Upper lobe of left lung (tissue), 4 donors: ENCODE measurements around the gene ART4.

Source experiments
- CTCF ChIP-seq, 6 experiments: fragments of 450-650 bp in 4 of 6; fragments of 200-600 bp in 2 of 6; sonication (generic) in 2 of 6; IDR thresholded peaks; one replicate each; pipeline ENCODE4 v1.5.1; 2016 to 2019; ENCODE audit warnings: antibody characterized with exemption in 6 of 6
- POLR2A ChIP-seq, 4 donors: fragments of 450-650 bp; IDR thresholded peaks; one replicate each; pipeline ENCODE4 v1.5.1; 2016 to 2017; ENCODE audit warnings: antibody characterized with exemption in 4 of 4, mild to moderate bottlenecking in 2 of 4
- POLR2AphosphoS5 ChIP-seq, 2 donors: sonication (generic); formaldehyde crosslinking; IDR thresholded peaks; one replicate each; pipeline ENCODE4 v1.5.1; 2017; ENCODE audit warnings: antibody characterized with exemption in 2 of 2

- TF ChIP-seq CTCF (IDR thresholded peaks at IDR 0.05) (no peak), POLR2AphosphoS5 (IDR thresholded peaks at IDR 0.05) (no peak), POLR2A (IDR thresholded peaks at IDR 0.05) (no peak)
These were observed 4.1 kb downstream of the ART4 start for GRCh38 chr12:14839262-14839661.
